ENCODE results near the gene KLK3.

The KLK3 gene

GRCh38 chr19:50869479-50869878 is 14.8 kb downstream of the KLK3 start:
- H3K36me3 ChIP-seq (replicated peaks; ENCODE audit: low read depth, low read length) = no peaks in the 10 kb centered on the region
- H3K9ac ChIP-seq (ENCODE audit: low read length) = no peak overlapping the region
- H3K79me2 ChIP-seq (ENCODE audit: low read length) = no peaks in the 10 kb centered on the region
- TF ChIP-seq, protein P1, sequence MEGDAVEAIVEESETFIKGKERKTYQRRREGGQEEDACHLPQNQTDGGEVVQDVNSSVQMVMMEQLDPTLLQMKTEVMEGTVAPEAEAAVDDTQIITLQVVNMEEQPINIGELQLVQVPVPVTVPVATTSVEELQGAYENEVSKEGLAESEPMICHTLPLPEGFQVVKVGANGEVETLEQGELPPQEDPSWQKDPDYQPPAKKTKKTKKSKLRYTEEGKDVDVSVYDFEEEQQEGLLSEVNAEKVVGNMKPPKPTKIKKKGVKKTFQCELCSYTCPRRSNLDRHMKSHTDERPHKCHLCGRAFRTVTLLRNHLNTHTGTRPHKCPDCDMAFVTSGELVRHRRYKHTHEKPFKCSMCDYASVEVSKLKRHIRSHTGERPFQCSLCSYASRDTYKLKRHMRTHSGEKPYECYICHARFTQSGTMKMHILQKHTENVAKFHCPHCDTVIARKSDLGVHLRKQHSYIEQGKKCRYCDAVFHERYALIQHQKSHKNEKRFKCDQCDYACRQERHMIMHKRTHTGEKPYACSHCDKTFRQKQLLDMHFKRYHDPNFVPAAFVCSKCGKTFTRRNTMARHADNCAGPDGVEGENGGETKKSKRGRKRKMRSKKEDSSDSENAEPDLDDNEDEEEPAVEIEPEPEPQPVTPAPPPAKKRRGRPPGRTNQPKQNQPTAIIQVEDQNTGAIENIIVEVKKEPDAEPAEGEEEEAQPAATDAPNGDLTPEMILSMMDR (IDR thresholded peaks at IDR 0.05; ENCODE audit: low read depth, low read length) = no peak
- no peak for TF ChIP-seq EZH2phosphoT487 (IDR thresholded peaks at IDR 0.05; ENCODE audit: low read depth)
- H3K4me2 ChIP-seq (ENCODE audit: low read length) = no peak overlapping the region
- no peaks in the 10 kb centered on the region for H3K4me1 ChIP-seq (ENCODE audit: low read length)
- H3K4me3 ChIP-seq (ENCODE audit: low read length) = no peak overlapping the region
- peaks cover 90% of the 10 kb centered on the region for H3K27me3 ChIP-seq (ENCODE audit: low read depth, low read length)
- H2AFZ ChIP-seq (ENCODE audit: low read depth, low read length) = no peak overlapping the region
- no peaks in the 10 kb centered on the region for H3K9me3 ChIP-seq (ENCODE audit: insufficient read depth, low read length)
- no peak overlapping the region for H3K27ac ChIP-seq (ENCODE audit: low read length)
- no peaks in the 10 kb centered on the region for H4K20me1 ChIP-seq (ENCODE audit: insufficient read depth, low read length)

GRCh38 chr19:50870417-50871089 is 15.8 kb downstream of the KLK3 start:
- Histone ChIP-seq H2AFZ (ENCODE audit: low read depth, low read length) (no peak overlapping the region), H3K27ac (ENCODE audit: low read length) (no peak overlapping the region), H3K79me2 (ENCODE audit: low read length) (no peaks in the 10 kb centered on the region), H3K9ac (ENCODE audit: low read length) (no peak overlapping the region), H3K4me2 (ENCODE audit: low read length) (no peak overlapping the region), H3K4me3 (ENCODE audit: low read length) (no peak overlapping the region), H3K9me3 (ENCODE audit: insufficient read depth, low read length) (no peaks in the 10 kb centered on the region), H4K20me1 (ENCODE audit: insufficient read depth, low read length) (no peaks in the 10 kb centered on the region), H3K36me3 (replicated peaks; ENCODE audit: low read depth, low read length) (no peaks in the 10 kb centered on the region), H3K4me1 (ENCODE audit: low read length) (no peaks in the 10 kb centered on the region), H3K27me3 (ENCODE audit: low read depth, low read length) (peaks cover 90% of the 10 kb centered on the region)
- TF ChIP-seq, protein P1 (IDR thresholded peaks at IDR 0.05; ENCODE audit: low read depth, low read length) = no peak

DNA sequence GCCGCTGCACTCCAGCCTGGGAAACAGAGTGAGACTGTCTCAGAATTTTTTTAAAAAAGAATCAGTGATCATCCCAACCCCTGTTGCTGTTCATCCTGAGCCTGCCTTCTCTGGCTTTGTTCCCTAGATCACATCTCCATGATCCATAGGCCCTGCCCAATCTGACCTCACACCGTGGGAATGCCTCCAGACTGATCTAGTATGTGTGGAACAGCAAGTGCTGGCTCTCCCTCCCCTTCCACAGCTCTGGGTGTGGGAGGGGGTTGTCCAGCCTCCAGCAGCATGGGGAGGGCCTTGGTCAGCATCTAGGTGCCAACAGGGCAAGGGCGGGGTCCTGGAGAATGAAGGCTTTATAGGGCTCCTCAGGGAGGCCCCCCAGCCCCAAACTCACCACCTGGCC is 18.3 kb downstream of the KLK3 start, which contains the start of gene KLK2:
Gene KLK2 (plus strand): TSS at position 384 of the 400 bp plus-strand sequence. CDS start 35 bp downstream, outside the sequence.
- H2AFZ ChIP-seq (ENCODE audit: low read depth, low read length) = no peak within 1 kb of the TSS
- no peak within 1 kb of the TSS for H3K9ac ChIP-seq (ENCODE audit: low read length)
- peaks cover 15% of the 10 kb centered on the region for H3K4me1 ChIP-seq (ENCODE audit: low read length)
- no peaks in the 10 kb centered on the region for H3K79me2 ChIP-seq (ENCODE audit: low read length)
- no peaks in the 10 kb centered on the region for H4K20me1 ChIP-seq (ENCODE audit: insufficient read depth, low read length)
- no peak within 1 kb of the TSS for H3K4me2 ChIP-seq (ENCODE audit: low read length)
- peaks cover 65% of the 10 kb centered on the region for H3K27me3 ChIP-seq (ENCODE audit: low read depth, low read length)
- H3K9me3 ChIP-seq (ENCODE audit: insufficient read depth, low read length) = no peaks in the 10 kb centered on the region
- H3K27ac ChIP-seq (ENCODE audit: low read length) = no peak within 1 kb of the TSS
- H3K36me3 ChIP-seq (replicated peaks; ENCODE audit: low read depth, low read length) = no peaks in the 10 kb centered on the region
- no peak within 1 kb of the TSS for H3K4me3 ChIP-seq (ENCODE audit: low read length)
- TF ChIP-seq EZH2phosphoT487 (IDR thresholded peaks at IDR 0.05; ENCODE audit: low read depth) = no peak
- TF ChIP-seq, protein P1 (IDR thresholded peaks at IDR 0.05; ENCODE audit: low read depth, low read length) = no peak

DNA sequence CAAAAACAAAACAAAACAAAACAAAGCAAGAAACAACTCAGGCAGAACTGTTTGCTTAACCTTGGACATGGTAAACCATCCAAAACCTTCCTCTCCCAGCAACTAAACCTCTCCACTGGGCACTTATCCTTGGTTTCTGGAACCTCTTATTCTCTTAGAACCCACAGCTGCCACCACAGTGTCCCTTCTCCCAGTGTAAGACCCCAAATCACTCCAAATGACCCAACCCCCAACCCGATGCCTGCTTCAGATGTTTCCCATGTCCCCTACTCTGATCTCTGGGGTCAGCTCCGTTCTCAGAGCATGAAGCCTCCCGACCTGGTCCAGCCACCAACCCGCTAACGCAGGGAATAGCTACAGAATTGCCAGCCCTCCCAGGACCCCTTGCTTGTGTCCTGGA is 19.5 kb downstream of the KLK3 start:
- Histone ChIP-seq H3K79me2 (ENCODE audit: low read length) (no peaks in the 10 kb centered on the region), H4K20me1 (ENCODE audit: insufficient read depth, low read length) (no peaks in the 10 kb centered on the region), H3K27ac (ENCODE audit: low read length) (no peak overlapping the region), H3K27me3 (ENCODE audit: low read depth, low read length) (peaks cover 54% of the 10 kb centered on the region), H3K4me2 (ENCODE audit: low read length) (no peak overlapping the region), H3K4me1 (ENCODE audit: low read length) (peaks cover 15% of the 10 kb centered on the region), H3K4me3 (ENCODE audit: low read length) (no peak overlapping the region), H2AFZ (ENCODE audit: low read depth, low read length) (no peak overlapping the region), H3K36me3 (replicated peaks; ENCODE audit: low read depth, low read length) (no peaks in the 10 kb centered on the region), H3K9me3 (ENCODE audit: insufficient read depth, low read length) (no peaks in the 10 kb centered on the region), H3K9ac (ENCODE audit: low read length) (no peak overlapping the region)
- TF ChIP-seq EZH2phosphoT487 (IDR thresholded peaks at IDR 0.05; ENCODE audit: low read depth) = no peak
- TF ChIP-seq, protein P1 (IDR thresholded peaks at IDR 0.05; ENCODE audit: low read depth, low read length) = no peak

All from OCI-LY3 (cell line).